Suprapubic skin (tissue), 4 donors: ENCODE results near the gene TLX1. TPM values are rescaled to one million over a fixed set of nuclear protein-coding genes. Genes with fewer than 3 reads are reported as not detected.

Source experiments
- DNase-seq, 2 donors: peaks; one replicate each; pipeline ENCODE4 v3.0.0-alpha.2; 2019; ENCODE audit warnings: low spot score in 2 of 2
- H3K27ac ChIP-seq: fragments of 200-600 bp; sonication (generic); one replicate; pipeline ENCODE4 v1.5.1; 2019
- H3K27me3 ChIP-seq: fragments of 200-600 bp; sonication (generic); one replicate; pipeline ENCODE4 v1.5.1; 2019
- H3K36me3 ChIP-seq: fragments of 200-600 bp; sonication (generic); one replicate; pipeline ENCODE4 v1.5.1; 2019
- H3K4me1 ChIP-seq: fragments of 200-600 bp; sonication (generic); one replicate; pipeline ENCODE4 v1.5.1; 2019
- H3K4me3 ChIP-seq: fragments of 200-600 bp; sonication (generic); one replicate; pipeline ENCODE4 v1.5.1; 2019; ENCODE audit warnings: mild to moderate bottlenecking
- H3K9me3 ChIP-seq: fragments of 200-600 bp; sonication (generic); one replicate; pipeline ENCODE4 v1.5.1; 2019
- CTCF ChIP-seq, 2 donors: fragments of 200-600 bp in 1 of 2; fragments of 450-650 bp in 1 of 2; sonication (generic) in 1 of 2; IDR thresholded peaks; one replicate each; pipeline ENCODE4 v1.5.1; 2016 to 2019; ENCODE audit warnings: antibody characterized with exemption in 2 of 2, mild to moderate bottlenecking in 1 of 2, moderate library complexity in 1 of 2
- EP300 ChIP-seq: sonication (generic); formaldehyde crosslinking; IDR thresholded peaks from one replicate; pipeline ENCODE4 v1.6.1; 2017; ENCODE audit warnings: antibody characterized with exemption
- POLR2A ChIP-seq, 2 donors: fragments of 450-650 bp; IDR thresholded peaks; one replicate each; pipeline ENCODE4 v1.6.1; 2017; ENCODE audit warnings: antibody characterized with exemption in 2 of 2, mild to moderate bottlenecking in 2 of 2, moderate library complexity in 2 of 2
- POLR2AphosphoS5 ChIP-seq, 3 donors: sonication (generic); formaldehyde crosslinking; IDR thresholded peaks; one replicate each; pipeline ENCODE4 v1.6.1; 2017; ENCODE audit warnings: antibody characterized with exemption in 3 of 3
- WGBS: methylation state at CpG from one replicate; pipeline ENCODE4 v1.1.5; 2018; 5-methylcytosine and 5-hydroxymethylcytosine counted together
- total RNA-seq, 4 donors: library from RNA; depleted of rRNA; stranded (reverse); fragments of >200 nt; gene quantifications; one replicate each; pipeline ENCODE4 v1.1.0, GENCODE V29; 2016

Gene TLX1
- total RNA-seq, 4 donors from 2014 or later = not detected

GRCh38 chr10:101140084-101140949 is 9.2 kb downstream of the TLX1 start:
- H3K4me1 ChIP-seq = peaks cover 26% of the 10 kb centered on the region
- TF ChIP-seq POLR2A (IDR thresholded peaks at IDR 0.05) (no peak), CTCF (IDR thresholded peaks at IDR 0.05) (no peak), EP300 (no peak), POLR2AphosphoS5 (IDR thresholded peaks at IDR 0.05) (peak in 1 of 3 donors; percentile 77)
- 11% methylated on average over 60 of the region's 65 CpGs for WGBS
- no peak overlapping the region for H3K27ac ChIP-seq
- H3K27me3 ChIP-seq = peaks cover 100% of the 10 kb centered on the region
- no peaks in the 10 kb centered on the region for H3K9me3 ChIP-seq
- H3K36me3 ChIP-seq = no peaks in the 10 kb centered on the region
- H3K4me3 ChIP-seq = no peak overlapping the region
- DNase-seq = no peak

- WGBS = 40% methylated on average over 1 of the region's 8 CpGs
- Histone ChIP-seq H3K4me1 (peaks cover 29% of the 10 kb centered on the region), H3K9me3 (no peaks in the 10 kb centered on the region), H3K4me3 (no peak overlapping the region), H3K36me3 (no peaks in the 10 kb centered on the region), H3K27me3 (peaks cover 100% of the 10 kb centered on the region), H3K27ac (no peak overlapping the region)
- DNase-seq = no peak
- no peak for TF ChIP-seq POLR2A (IDR thresholded peaks at IDR 0.05)
- no peak for TF ChIP-seq CTCF (IDR thresholded peaks at IDR 0.05)
- TF ChIP-seq EP300 = no peak
- no peak for TF ChIP-seq POLR2AphosphoS5 (IDR thresholded peaks at IDR 0.05)
Measured at GRCh38 chr10:101140950-101141615, 10.0 kb downstream of the TLX1 start.

DNA sequence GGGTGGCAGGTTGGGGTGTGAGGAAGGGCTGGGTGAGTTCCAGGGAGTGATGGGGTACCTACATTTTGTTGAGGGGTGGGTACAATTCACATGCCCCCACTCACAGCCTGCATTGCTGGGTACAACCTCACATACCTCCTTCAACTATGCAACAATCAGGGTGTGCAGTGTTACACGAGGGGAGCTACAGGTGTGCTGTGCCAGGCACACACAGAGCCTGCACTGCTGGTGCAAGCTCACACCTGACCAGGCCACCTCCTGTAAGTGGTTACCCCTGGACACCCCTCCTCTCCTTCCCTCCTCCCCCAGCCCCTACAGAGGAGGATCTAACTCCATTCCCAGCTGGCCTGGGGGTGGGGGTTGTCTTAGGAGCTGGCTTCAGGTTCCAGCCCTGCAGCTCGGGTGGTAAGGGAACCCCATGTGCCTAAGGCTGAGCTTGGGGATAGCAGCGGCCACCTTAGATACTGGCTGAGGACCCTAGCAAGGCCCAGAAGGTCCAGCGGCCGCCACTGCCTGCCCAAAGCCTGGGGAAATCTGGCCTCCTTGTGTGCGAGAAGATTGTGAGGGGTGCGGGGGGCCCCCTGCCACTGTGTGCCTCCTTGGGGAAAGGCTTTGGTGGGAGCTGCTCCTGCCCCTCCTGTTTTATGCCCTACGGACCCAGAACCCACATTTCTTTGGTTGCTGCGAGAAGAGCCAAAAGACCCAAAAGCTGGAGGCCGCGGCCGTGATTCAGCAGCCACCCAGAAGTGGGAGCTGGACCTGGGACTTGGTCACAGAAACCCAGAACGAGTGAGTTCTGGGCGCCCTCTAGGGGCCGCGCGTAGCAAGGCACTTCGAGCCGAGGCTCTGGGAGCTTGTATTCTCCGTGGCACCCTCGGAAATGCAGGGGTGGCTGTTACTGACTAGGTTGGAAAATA is 10.8 kb downstream of the TLX1 start:
- Histone ChIP-seq H3K27ac (no peak overlapping the region), H3K27me3 (peaks cover 100% of the 10 kb centered on the region), H3K4me1 (peaks cover 37% of the 10 kb centered on the region), H3K9me3 (no peaks in the 10 kb centered on the region), H3K36me3 (no peaks in the 10 kb centered on the region), H3K4me3 (no peak overlapping the region)
- no peak for DNase-seq
- WGBS = 6% methylated on average over 14 of the region's 21 CpGs
- peak; percentile 87 to 97 for TF ChIP-seq CTCF (IDR thresholded peaks at IDR 0.05)
- TF ChIP-seq EP300 = no peak

DNA sequence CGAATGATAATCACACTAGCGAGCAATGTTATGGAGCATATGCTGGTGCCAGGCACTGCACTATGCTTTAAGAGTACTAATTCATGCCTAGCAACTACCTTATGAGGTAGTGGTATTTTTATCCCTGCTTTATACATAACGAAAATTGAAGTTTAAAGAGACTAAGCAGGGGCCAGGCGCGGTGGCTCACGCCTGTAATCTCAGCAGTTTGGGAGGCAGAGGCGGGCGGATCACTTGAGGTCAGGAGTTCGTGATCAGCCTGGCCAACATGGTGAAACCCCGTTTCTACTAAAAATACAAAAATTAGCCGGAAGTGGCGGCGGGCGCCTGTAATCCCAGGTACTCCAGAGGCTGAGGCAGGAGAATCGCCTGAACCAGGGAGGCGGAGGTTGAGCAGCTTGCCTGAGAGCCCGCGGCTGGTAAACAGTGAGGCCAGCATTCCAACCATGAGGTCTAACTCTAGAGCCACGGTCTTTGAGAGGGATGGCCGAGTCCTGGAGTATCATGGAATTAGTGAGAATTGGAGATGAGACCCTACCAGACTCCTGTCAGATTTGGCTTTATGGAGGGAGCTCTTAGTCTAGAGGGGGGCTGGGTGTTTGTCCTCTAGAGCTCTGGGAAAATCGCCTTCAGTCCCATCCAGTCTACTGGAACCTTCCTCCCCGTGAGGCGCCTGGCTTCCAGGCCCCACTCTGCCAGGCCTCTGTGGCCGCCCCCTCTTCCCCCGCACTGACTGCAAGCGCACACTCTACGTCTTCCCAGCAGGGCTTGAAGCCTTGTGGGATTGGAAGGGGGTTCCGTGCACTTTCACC is 11.6 kb downstream of the TLX1 start:
- Histone ChIP-seq H3K4me1 (peaks cover 39% of the 10 kb centered on the region), H3K4me3 (no peak overlapping the region), H3K27me3 (peaks cover 100% of the 10 kb centered on the region), H3K27ac (no peak overlapping the region), H3K36me3 (no peaks in the 10 kb centered on the region), H3K9me3 (no peaks in the 10 kb centered on the region)
- TF ChIP-seq CTCF (IDR thresholded peaks at IDR 0.05) (peak in 1 of 2 donors; percentile 2), POLR2AphosphoS5 (IDR thresholded peaks at IDR 0.05) (no peak)
- 34% methylated on average over 28 of the region's 28 CpGs for whole genome bisulfite sequencing
- no peak for DNase-seq
